PC-9 (cell line): ENCODE data around the gene NCS1. TPM values are rescaled to one million over a fixed set of nuclear protein-coding genes. Genes with fewer than 3 reads are reported as not detected.

Experiments used
- BruUV-seq: library from RNA; stranded (reverse); fragments of 400-500 nt; replicated peaks from 2 replicates; lab custom pipeline; 2021; lab: Mats Ljungman, UMichigan
- CTCF ChIA-PET: fragments of 300-600 bp; sonication (Branson Sonifier 250); formaldehyde crosslinking; loops from one replicate; lab custom pipeline; 2022; ENCODE audit warnings: antibody characterized with exemption; lab: Charles Lee
- POLR2A ChIA-PET: fragments of 300-600 bp; sonication (Branson Sonifier 250); formaldehyde crosslinking; loops from one replicate; lab custom pipeline; 2022; ENCODE audit warnings: antibody characterized with exemption; ENCODE audit not compliant: unreplicated experiment; lab: Charles Lee
- DNase-seq, 2 experiments: peaks; one replicate each; pipeline versions ENCODE4 v3.0.0 to v3.0.0-alpha.2; 2015 to 2022; ENCODE audit warnings: mixed read lengths in 1 of 2
- H2AFZ ChIP-seq: fragments of 200-600 bp; sonication (generic); 2 replicates; pipeline ENCODE4 v1.8.1; 2017; ENCODE audit warnings: antibody characterized with exemption
- H3F3A ChIP-seq: fragments of 200-600 bp; sonication (generic); 2 replicates; pipeline ENCODE4 v1.8.1; 2017; ENCODE audit warnings: antibody characterized with exemption, mild to moderate bottlenecking, low read depth; ENCODE audit not compliant: insufficient read depth
- H3K27ac ChIP-seq: fragments of 200-600 bp; sonication (generic); 2 replicates; pipeline ENCODE4 v1.6.1; 2016; ENCODE audit warnings: mixed run types
- H3K27me3 ChIP-seq: fragments of 200-600 bp; sonication (generic); 2 replicates; pipeline ENCODE4 v1.6.1; 2016; ENCODE audit warnings: low read depth, mixed run types; ENCODE audit not compliant: insufficient read depth
- H3K36me3 ChIP-seq: fragments of 200-600 bp; sonication (generic); 2 replicates; pipeline ENCODE4 v1.6.1; 2016; ENCODE audit warnings: low read depth, mixed run types
- H3K4me1 ChIP-seq: fragments of 200-600 bp; sonication (generic); replicated peaks from 2 replicates; pipeline ENCODE4 v1.6.1; 2016; ENCODE audit warnings: mixed run types; ENCODE audit not compliant: insufficient read depth
- H3K4me2 ChIP-seq: fragments of 200-600 bp; sonication (generic); 2 replicates; pipeline ENCODE4 v1.6.1; 2017; ENCODE audit warnings: mixed run types
- H3K4me3 ChIP-seq: fragments of 200-600 bp; sonication (generic); 2 replicates; pipeline ENCODE4 v1.6.1; 2016; ENCODE audit warnings: mixed run types
- H3K79me2 ChIP-seq: fragments of 200-600 bp; sonication (generic); 2 replicates; pipeline ENCODE4 v1.6.1; 2017; ENCODE audit warnings: low read depth, mixed run types
- H3K9me2 ChIP-seq: fragments of 200-600 bp; sonication (generic); 2 replicates; pipeline ENCODE4 v1.8.1; 2017; ENCODE audit warnings: mild to moderate bottlenecking; ENCODE audit not compliant: insufficient read depth
- H3K9me3 ChIP-seq: fragments of 200-600 bp; sonication (generic); 2 replicates; pipeline ENCODE4 v1.8.1; 2016; ENCODE audit warnings: low read depth; ENCODE audit not compliant: insufficient read depth
- H4K20me1 ChIP-seq: fragments of 200-600 bp; sonication (generic); 2 replicates; pipeline ENCODE4 v1.8.1; 2017; ENCODE audit not compliant: insufficient read depth
- CTCF ChIP-seq: fragments of 200-600 bp; sonication (generic); conservative IDR thresholded peaks from 2 replicates; pipeline ENCODE4 v1.6.1; 2017; ENCODE audit warnings: mixed run types, antibody characterized with exemption, mild to moderate bottlenecking, moderate library complexity
- EZH2 ChIP-seq: fragments of 200-600 bp; sonication (generic); IDR thresholded peaks from 2 replicates; pipeline ENCODE4 v1.8.0; 2017; ENCODE audit warnings: antibody characterized with exemption, low read depth
- intact Hi-C: fragments of 100-400 bp; cut with micrococcal nuclease; formaldehyde crosslinking; loops from one replicate; pipeline ENCODE4 v1.10.0; 2022; ENCODE audit not compliant: unreplicated experiment
- total RNA-seq: library from RNA; stranded (reverse); gene quantifications from 2 replicates; pipeline ENCODE4 v1.2.3, GENCODE V29; 2021

The NCS1 gene
- total RNA-seq, 1 experiment from 2014 or later = 59.2 TPM

- no peaks in the 10 kb centered on the region for H3K79me2 ChIP-seq
- BruUV-seq = no TSS peak
- TF ChIP-seq EZH2 = no peak
- TF ChIP-seq CTCF = no peak
- intact Hi-C loops = no loop called here
- ChIA-PET POLR2A (interaction anchor here (0.6 kb wide), 1 partner anchor 354 kb away, joined by 7 read pairs; no protein-coding TSS in a partner anchor), CTCF (interaction anchor here (1.2 kb wide), 1 partner anchor 12 kb away, joined by 4 read pairs; no protein-coding TSS in a partner anchor)
- H3K27ac ChIP-seq = no peak overlapping the region
- H3K36me3 ChIP-seq = no peaks in the 10 kb centered on the region
- peaks cover 70% of the 10 kb centered on the region for H3K27me3 ChIP-seq
- no peaks in the 10 kb centered on the region for H4K20me1 ChIP-seq
- H3F3A ChIP-seq = 0 out of 2 replicates have a peak, but pooled peaks cover under 1% of the 10 kb centered on the region
- H3K9me2 ChIP-seq = no peaks in the 10 kb centered on the region
- H3K4me3 ChIP-seq = no peak overlapping the region
- no peaks in the 10 kb centered on the region for H3K9me3 ChIP-seq
- no peak for DNase-seq
- no peaks in the 10 kb centered on the region for H3K4me1 ChIP-seq
- H3K4me2 ChIP-seq = no peak overlapping the region
- no peak overlapping the region for H2AFZ ChIP-seq
These were observed 91.6 kb downstream of the NCS1 start for GRCh38 chr9:130263601-130264413.

GRCh38 chr9:130264414-130265350 is 92.5 kb downstream of the NCS1 start:
- Histone ChIP-seq H3K9me3 (no peaks in the 10 kb centered on the region), H3K4me3 (no peak overlapping the region), H3K9me2 (no peaks in the 10 kb centered on the region), H3F3A (peaks cover 6% of the 10 kb centered on the region; the same call in 1 of the 2 replicates), H3K4me1 (no peaks in the 10 kb centered on the region), H3K79me2 (no peaks in the 10 kb centered on the region), H4K20me1 (no peaks in the 10 kb centered on the region), H3K27ac (no peak overlapping the region), H3K4me2 (no peak overlapping the region), H3K36me3 (no peaks in the 10 kb centered on the region), H2AFZ (no peak overlapping the region), H3K27me3 (peaks cover 64% of the 10 kb centered on the region)
- DNase-seq = no peak
- CTCF ChIA-PET = interaction anchor here (0.5 to 0.6 kb wide), 3 partner anchors 121 to 1964 kb away, joined by 3 to 5 read pairs (median 4); no protein-coding TSS in a partner anchor
- TF ChIP-seq EZH2 = no peak
- no peak for TF ChIP-seq CTCF
- POLR2A ChIA-PET = interaction anchor here (0.6 kb wide), 2 partner anchors 38 to 355 kb away, joined by 5 to 7 read pairs; no protein-coding TSS in a partner anchor
- BruUV-seq = no TSS peak
- intact Hi-C loops = no loop called here
